ENCODE measurements around the gene CDCA8.
A peak's percentile ranks its signal among the peaks of the same experiment; 100 is the strongest.
"Not testable (repeated sequence)": the region's sequence is repeated elsewhere in the genome, so short reads cannot be mapped to it uniquely, and the experiment has no call there.

Gene CDCA8

GRCh38 chr1:37673920-37674319 lies 18.4 kb upstream of the CDCA8 start:
- DNase-seq (ENCODE audit: low spot score): peak; percentile 87

DNA sequence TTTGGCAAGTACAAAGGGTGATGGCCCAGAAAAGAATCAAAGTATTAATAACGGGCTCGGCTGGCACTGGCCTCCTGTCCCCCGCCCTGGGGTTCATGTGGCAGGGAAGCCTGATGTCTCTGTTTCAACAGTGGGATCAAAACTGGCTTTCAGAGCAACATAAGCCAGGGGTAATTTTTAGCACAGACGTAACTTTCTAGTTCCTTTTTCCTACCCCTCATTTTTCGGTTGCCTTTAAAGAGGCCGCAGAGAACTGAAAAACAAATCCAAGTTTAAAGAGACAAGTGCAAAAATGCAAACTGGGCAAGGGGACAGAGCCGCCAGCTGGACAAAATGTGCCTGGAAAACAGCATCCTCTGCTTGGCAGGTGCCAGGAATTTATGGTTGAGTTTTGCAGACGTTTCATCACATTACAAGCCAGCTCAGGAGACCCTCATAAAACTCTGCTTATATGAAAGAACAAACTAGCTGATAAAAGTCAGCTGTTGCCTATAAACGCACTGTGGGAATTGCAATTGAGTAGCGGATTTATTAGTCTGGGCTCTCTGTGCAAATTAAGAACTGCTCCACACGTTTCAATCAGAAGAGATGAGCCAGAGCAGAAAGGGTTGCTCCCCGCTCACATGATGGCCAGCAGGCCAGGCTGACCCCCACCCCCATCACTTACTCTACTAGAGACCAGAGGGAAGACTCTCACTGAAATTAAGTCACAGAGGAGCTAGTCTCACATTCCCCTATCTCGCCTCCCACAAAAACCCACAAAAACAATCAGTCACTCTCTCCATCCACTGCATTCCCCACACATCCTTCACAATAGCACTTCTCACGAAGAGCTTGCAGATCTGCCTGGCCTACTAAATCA lies 15.8 kb upstream of the CDCA8 start:
- DNase-seq (ENCODE audit: low spot score): no peak

DNA sequence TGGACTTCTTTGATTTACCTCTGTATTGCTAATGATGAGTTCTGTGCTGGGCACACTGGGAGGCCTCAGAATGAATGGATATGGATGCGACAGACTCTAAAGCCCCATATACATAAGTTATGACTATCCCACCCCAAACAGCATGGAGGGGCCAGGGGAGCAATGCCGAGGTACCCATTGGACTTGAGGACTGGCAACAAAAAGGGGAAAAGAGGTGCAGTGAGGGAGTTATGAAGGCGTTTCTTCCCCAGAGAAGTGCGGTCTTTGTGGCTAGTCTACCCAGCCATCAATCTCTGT lies 15.2 kb upstream of the CDCA8 start:
- DNase-seq (ENCODE audit: low spot score): no peak

- no peak for DNase-seq (ENCODE audit: low spot score)
These were observed 14.5 kb upstream of the CDCA8 start for GRCh38 chr1:37677808-37678207.

DNA sequence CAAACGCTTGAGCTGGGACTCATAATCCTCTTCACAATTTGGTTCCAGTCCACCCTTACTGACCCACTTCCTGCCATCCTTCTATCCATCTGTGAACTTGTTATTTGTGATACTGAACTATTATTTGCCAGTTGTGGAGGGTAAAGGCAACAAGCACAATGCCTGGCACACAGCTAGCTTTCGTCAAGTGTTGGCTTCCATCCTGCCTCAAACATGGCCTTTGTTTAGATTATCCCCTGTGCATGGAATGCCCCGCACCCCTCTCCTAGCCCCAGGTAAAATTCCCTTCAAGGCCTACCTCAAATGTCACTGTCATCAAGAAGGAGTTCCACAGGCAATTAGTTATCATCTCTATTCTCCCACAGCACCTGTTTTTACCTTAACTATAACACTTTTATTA lies 11.4 kb upstream of the CDCA8 start:
- DNase-seq (ENCODE audit: low spot score): no peak

DNA sequence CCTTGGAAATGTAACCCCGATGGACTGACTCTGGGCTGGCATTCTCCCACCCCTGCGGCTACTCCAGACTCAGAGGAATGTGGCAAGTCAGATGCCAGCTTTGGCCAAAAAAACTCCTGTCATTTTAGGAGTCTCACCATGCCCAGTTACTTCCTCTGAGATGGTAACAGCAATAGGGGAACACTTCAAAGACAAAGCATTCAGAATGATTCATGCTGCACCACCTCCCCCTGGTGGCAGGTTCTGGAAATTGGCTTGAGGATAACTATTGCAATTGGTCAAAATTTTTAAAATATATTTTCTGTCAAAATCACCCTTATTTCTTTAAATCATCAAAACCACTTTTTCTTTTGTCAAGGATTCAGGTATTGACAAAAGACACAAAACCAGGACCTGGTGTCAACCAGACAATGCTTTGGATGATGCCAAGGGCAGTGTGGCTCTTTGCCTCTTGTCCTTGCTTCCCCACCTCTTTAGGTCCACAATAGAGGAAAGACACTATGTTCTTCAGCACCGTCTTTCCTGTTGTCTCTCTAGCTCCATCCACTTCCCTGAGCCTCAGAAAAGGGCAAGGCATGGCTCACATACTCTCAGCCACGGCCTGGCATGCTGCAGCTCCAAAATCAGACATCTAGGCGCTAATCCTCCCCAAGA lies 9.9 kb upstream of the CDCA8 start:
- peak; percentile 41 for DNase-seq (ENCODE audit: low spot score)

DNA sequence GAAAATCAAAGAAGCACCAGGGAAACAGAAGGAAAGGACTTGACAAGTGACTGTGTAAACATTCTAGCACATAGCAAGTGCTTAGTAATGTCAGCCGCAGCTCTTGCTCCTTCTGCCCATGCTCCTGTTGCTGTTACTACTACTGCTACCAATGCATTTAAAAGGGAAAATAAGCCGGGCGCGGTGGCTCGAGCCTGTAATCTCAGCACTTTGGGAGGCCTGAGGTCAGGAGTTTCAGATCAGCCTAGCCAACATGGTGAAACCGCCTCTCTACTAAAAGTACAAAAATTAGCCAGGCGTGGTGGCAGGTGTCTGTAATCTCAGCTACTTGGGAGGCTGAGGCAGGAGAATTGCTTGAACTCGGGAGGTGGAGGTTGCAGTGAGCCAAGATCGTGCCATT lies 8.1 kb upstream of the CDCA8 start:
- not testable (repeated sequence) for DNase-seq (ENCODE audit: low spot score)

GRCh38 chr1:37685722-37686121 lies 6.6 kb upstream of the CDCA8 start:
- DNase-seq (ENCODE audit: low spot score): no peak

- DNase-seq (ENCODE audit: low spot score): not testable (repeated sequence)
These were observed 4.6 kb upstream of the CDCA8 start for GRCh38 chr1:37687764-37688163.

GRCh38 chr1:37688926-37689325 lies 3.4 kb upstream of the CDCA8 start:
- DNase-seq (ENCODE audit: low spot score): no peak

DNA sequence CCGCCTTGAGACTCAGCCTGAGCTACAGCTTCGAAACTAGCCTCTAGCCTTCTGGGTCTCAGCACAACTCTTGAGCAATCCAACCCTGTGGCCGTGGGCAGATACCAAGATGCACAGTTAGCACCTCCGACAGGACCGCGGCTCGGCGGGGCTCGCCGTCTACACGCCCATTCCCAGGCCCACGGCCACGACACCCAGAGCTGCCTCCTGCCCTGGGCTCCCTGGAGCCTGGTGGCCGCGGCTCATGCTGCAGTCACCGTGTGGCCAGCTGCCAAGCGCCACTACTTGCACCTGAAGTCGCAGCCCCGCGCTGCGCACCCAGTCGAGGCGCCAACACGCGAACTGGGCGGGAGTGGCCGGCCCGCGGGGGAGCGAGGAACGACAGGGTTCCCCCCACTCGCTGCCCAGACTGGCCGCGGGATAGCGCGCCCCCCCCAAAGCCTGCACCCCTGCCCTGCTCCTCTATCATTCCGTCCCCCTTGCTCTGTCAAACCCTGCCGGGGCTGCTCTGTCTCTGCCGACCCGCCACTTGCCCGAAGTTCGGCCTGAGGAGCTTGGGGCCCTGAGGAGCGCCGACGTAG lies 729 bp upstream of the CDCA8 start:
- peak; percentile 34 for DNase-seq (ENCODE audit: low spot score)

GRCh38 chr1:37692834-37693175 lies 489 bp downstream of the CDCA8 start:
- DNase-seq (ENCODE audit: low spot score): no peak

DNA sequence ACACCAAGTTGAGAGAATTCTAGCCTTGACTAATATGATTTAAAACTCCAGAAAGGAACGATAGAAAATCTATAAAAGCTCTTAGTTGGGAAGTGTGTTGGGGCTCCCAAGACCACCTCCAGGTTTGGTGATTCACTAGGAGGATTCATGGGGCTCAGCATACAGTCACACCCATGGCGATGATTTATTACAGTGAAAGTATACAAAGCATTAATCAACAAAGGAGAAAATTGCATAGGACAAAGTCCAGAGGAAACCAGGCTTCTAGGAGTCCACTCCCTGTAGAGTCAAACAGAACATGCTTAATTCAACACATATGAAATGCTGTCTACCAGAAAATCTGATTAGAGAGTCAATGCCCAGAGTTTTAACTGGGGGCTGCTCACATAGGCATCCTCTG lies 4.8 kb downstream of the CDCA8 start:
- peak; percentile 33 for DNase-seq (ENCODE audit: low spot score)

DNA sequence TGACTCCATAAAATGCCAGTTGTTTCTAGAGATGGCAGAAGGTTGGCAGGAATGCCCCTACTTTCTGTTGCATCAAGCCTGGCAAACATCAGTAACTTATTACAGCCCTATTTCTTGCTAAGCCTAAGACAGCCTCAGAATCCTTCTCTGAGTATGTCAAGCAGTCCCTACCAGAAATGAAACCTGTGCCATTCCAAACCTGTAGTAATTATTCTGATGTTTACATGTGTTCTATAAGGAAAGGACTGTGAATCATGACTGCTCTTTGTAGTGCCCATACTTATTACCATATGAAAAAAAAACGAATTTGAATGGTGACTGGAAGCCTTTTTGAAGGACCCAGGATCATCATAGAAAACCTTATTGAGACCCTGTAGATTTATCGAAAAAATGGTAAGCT lies 5.4 kb downstream of the CDCA8 start:
- DNase-seq (ENCODE audit: low spot score): no peak

GRCh38 chr1:37699147-37699546 lies 6.8 kb downstream of the CDCA8 start:
- DNase-seq (ENCODE audit: low spot score): no peak

DNA sequence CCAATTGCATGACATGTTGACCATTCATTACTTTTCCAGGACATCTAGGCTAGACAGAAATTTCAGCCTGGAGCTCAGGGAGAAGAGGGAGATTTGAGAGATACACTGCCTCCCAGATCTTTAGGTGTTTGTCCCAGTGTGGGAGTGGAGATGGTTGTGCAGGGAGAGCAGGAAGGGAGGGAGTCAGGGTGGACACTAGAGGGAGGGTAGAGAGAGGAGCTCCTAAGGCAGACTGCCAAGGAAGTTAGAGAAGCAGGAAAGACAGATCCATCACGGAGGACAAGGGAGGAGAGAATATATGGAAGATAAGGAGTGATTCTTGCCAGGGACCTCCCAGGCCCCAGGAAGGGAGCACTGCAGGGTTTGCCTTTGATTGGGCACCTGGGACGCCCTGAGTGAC lies 8.7 kb downstream of the CDCA8 start:
- DNase-seq (ENCODE audit: low spot score): no peak

DNA sequence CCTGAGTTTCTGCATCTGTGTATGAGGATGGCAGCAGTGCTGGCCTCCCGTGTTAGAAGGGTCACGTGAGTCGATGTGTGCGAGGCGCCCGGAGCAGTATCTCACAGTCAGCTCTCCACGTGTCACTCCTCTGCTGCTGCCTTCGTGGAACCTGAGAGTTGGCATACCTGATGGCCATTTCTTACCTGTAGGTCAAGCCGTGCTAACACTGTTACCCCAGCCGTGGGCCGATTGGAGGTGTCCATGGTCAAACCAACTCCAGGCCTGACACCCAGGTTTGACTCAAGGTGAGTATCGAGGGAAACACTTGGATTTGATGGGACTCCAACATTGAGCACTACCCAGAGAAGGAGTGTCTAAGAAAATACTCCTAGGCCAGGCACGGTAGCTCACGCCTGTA lies 10.7 kb downstream of the CDCA8 start:
- DNase-seq (ENCODE audit: low spot score): no peak

DNA sequence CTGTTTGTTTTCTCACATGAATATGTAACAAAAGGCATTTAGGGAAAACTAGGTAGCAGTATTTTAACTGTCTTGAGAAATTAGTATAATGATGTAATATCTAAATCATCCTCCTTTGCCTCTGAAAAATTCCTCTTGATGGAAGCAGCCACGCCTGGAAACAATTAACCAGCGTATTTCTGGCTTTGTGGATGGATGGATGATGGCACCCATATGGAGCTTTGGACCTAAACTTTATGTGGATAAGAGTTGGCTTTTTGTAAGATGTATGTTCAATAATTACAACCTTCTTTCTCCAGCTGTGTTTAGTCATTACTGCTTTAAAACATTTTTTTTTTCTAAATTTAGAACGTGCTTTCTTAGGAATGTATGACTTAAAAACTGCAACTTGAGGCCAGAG lies 12.7 kb downstream of the CDCA8 start:
- DNase-seq (ENCODE audit: low spot score): no peak

GRCh38 chr1:37705399-37705798 lies 13.1 kb downstream of the CDCA8 start:
- DNase-seq (ENCODE audit: low spot score): no peak

GRCh38 chr1:37708471-37708870 lies 16.2 kb downstream of the CDCA8 start:
- no peak for DNase-seq (ENCODE audit: low spot score)

DNA sequence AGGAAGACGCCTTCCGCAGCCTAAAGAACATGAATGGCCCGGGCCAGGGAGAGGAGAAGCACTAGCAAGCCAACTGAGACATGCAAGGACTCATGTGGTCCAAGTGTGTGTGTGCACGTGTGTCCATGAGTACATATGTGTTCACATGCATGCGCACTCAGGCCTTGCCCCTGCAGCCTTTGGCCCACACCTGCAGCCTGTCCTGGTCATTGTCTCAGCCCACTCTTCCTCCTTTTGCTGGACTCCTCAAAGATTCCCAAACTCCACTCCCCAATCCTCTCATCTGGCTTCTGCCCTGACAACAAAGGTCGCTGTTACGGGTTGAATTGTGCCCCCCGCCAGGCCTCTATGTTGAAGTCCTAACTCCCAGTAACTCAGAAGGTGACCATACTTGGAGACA lies 21.9 kb downstream of the CDCA8 start:
- DNase-seq (ENCODE audit: low spot score): no peak

DNA sequence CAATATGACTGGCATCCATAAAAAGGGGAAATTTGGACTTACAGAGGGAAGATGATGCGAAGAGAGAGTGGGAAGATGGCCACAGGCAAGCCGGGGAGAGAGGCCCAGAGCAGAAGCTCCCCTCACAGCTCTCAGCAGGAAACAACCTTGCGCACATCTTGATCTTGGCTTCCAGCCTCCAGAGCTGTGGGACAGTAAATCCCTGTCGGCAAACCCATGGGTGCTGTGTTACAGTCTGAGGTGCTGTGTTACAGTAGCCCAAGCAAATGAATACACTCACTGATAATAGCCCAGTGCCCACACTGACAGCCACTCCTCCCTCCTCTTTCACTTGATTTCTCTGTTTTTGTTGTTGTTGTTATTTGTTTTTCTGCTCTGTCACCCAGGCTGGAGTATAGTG lies 22.4 kb downstream of the CDCA8 start:
- no peak for DNase-seq (ENCODE audit: low spot score)

- DNase-seq (ENCODE audit: low spot score): no peak
These were observed 24.0 kb downstream of the CDCA8 start for GRCh38 chr1:37716321-37716720.

DNA sequence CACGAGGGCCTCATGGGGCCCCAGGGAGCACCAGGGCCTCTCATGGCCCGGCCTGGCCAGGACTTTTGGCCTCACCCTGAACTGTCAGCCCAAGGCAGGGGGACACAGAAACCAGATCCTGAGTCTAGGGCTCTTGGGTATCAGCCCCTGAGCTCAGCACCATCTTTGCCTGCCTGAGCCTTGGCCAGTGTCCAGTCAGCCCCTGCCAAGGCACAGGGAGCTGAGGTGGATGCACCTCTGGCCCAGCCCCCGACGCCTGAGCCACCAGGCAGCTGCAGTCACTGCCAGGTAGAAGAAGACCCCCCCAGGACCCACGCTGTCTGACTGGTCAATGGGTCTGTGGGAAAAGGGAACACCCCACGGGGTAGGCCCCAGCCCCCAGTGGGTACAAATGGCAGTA lies 25.3 kb downstream of the CDCA8 start:
- DNase-seq (ENCODE audit: low spot score): no peak
